ENCODE results near the gene MTSS2.

DNA sequence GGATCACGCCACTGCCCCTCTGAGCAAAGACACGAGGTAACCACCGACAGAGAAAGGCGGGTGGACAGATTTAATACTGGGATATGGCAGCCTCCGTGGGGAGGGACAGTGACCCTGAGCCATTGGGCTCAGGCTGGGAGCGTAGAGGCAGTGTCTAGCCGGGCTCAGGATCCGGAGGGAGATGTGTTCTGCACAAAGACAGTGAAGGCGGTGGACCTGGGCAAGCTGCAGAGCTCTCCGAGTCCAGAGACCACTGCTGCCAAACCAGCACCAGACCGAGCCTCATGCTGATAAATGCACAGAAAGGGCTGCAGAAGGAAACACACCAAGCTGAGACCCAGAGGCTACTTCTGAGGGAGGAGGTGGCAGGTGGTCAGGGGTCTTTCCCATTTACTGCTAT is 26.5 kb upstream of the MTSS2 start:
- TF ChIP-seq, protein P1, sequence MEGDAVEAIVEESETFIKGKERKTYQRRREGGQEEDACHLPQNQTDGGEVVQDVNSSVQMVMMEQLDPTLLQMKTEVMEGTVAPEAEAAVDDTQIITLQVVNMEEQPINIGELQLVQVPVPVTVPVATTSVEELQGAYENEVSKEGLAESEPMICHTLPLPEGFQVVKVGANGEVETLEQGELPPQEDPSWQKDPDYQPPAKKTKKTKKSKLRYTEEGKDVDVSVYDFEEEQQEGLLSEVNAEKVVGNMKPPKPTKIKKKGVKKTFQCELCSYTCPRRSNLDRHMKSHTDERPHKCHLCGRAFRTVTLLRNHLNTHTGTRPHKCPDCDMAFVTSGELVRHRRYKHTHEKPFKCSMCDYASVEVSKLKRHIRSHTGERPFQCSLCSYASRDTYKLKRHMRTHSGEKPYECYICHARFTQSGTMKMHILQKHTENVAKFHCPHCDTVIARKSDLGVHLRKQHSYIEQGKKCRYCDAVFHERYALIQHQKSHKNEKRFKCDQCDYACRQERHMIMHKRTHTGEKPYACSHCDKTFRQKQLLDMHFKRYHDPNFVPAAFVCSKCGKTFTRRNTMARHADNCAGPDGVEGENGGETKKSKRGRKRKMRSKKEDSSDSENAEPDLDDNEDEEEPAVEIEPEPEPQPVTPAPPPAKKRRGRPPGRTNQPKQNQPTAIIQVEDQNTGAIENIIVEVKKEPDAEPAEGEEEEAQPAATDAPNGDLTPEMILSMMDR (IDR thresholded peaks at IDR 0.05; ENCODE audit: control extremely low read depth in 1 of 3, insufficient read depth in 1 of 3, low read depth in 1 of 3, low read length in 3 of 3): no peak
- no peak for TF ChIP-seq POLR2A (IDR thresholded peaks at IDR 0.05; ENCODE audit: control extremely low read depth in 1 of 2, low read depth in 2 of 2, low read length in 2 of 2)
- no peak for TF ChIP-seq GABPA (IDR thresholded peaks at IDR 0.05; ENCODE audit: borderline replicate concordance, insufficient read depth, low read length)
- TF ChIP-seq BACH1 (IDR thresholded peaks at IDR 0.05; ENCODE audit: low read length): no peak
- no peak for TF ChIP-seq RAD21 (IDR thresholded peaks at IDR 0.05 in 1 of 2, conservative IDR thresholded peaks at IDR 0.05 in 1 of 2; ENCODE audit: low read depth in 2 of 2, low read length in 2 of 2)
- TF ChIP-seq, protein P2, sequence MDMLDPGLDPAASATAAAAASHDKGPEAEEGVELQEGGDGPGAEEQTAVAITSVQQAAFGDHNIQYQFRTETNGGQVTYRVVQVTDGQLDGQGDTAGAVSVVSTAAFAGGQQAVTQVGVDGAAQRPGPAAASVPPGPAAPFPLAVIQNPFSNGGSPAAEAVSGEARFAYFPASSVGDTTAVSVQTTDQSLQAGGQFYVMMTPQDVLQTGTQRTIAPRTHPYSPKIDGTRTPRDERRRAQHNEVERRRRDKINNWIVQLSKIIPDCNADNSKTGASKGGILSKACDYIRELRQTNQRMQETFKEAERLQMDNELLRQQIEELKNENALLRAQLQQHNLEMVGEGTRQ (IDR thresholded peaks at IDR 0.05; ENCODE audit: low read length): no peak

All from H1 (cell line).